IMR-90 (cell line): ENCODE measurements around the gene NOS1AP. TPM values are rescaled to one million over a fixed set of nuclear protein-coding genes. Genes with fewer than 3 reads are reported as not detected.

Source experiments
- ATAC-seq: fragments of 200-7000 bp; cut with Tn5 transposase; 2 replicates; pipeline ENCODE4 v1.9.1; 2020; ENCODE audit warnings: low read depth, mild to moderate bottlenecking, moderate library complexity
- BruUV-seq: library from RNA; stranded (reverse); fragments of 400-500 nt; replicated peaks from 2 replicates; lab custom pipeline; 2021; lab: Mats Ljungman, UMichigan
- CTCF ChIA-PET: fragments of 300-600 bp; formaldehyde crosslinking; extraction: SDS; loops from one replicate; lab custom pipeline; 2021; ENCODE audit warnings: antibody characterized with exemption; lab: Yijun Ruan, JAX
- POLR2A ChIA-PET: fragments of 300-600 bp; sonication (Branson Sonifier 250); formaldehyde crosslinking; loops from one replicate; lab custom pipeline; 2022; ENCODE audit warnings: antibody characterized with exemption; ENCODE audit not compliant: unreplicated experiment; lab: Charles Lee
- DNase-seq: peaks from one replicate; pipeline ENCODE4 v3.0.0; 2013
- H2AFZ ChIP-seq: replicated peaks from 2 replicates; pipeline ENCODE3; 2013; ENCODE audit warnings: low read length, mild to moderate bottlenecking; ENCODE audit not compliant: poor library complexity
- H2AK5ac ChIP-seq: 2 replicates; pipeline ENCODE4 v1.6.1; 2013; ENCODE audit warnings: low read depth, low read length, inconsistent platforms
- H2AK9ac ChIP-seq: replicated peaks from 2 replicates; pipeline ENCODE3; 2013; ENCODE audit warnings: mild to moderate bottlenecking, low read depth, low read length, moderate library complexity; ENCODE audit not compliant: poor library complexity
- H2BK120ac ChIP-seq: 2 replicates; pipeline ENCODE4 v1.6.1; 2013; ENCODE audit warnings: low read depth, low read length, inconsistent platforms
- H2BK15ac ChIP-seq: 3 replicates; pipeline ENCODE4 v1.6.1; 2013; ENCODE audit warnings: low read depth, low read length, inconsistent platforms
- H2BK20ac ChIP-seq: 2 replicates; pipeline ENCODE4 v1.6.1; 2013; ENCODE audit warnings: low read depth, mild to moderate bottlenecking, inconsistent platforms, low read length, moderate library complexity
- H2BK5ac ChIP-seq: 2 replicates; pipeline ENCODE4 v1.6.1; 2013; ENCODE audit warnings: mild to moderate bottlenecking, low read depth, low read length, inconsistent platforms; ENCODE audit not compliant: poor library complexity, severe bottlenecking
- H3K14ac ChIP-seq: replicated peaks from 2 replicates; pipeline ENCODE4 v1.6.1; 2013; ENCODE audit warnings: low read depth, low read length, inconsistent platforms
- H3K18ac ChIP-seq: 2 replicates; pipeline ENCODE4 v1.6.1; 2013; ENCODE audit warnings: low read depth, low read length, control low read depth
- H3K23ac ChIP-seq: 2 replicates; pipeline ENCODE4 v1.6.1; 2013; ENCODE audit warnings: low read depth, low read length, inconsistent platforms
- H3K27ac ChIP-seq: 2 replicates; pipeline ENCODE4 v1.5.1; 2013; ENCODE audit warnings: mild to moderate bottlenecking, control low read depth, low read length; ENCODE audit not compliant: insufficient read depth
- H3K27me3 ChIP-seq: 2 replicates; pipeline ENCODE4 v1.6.1; 2013; ENCODE audit warnings: low read length; ENCODE audit not compliant: control insufficient read depth, insufficient read depth
- H3K36me3 ChIP-seq: 2 replicates; pipeline ENCODE4 v1.6.1; 2013; ENCODE audit warnings: low read length, mixed read lengths; ENCODE audit not compliant: control insufficient read depth, insufficient read depth
- H3K4ac ChIP-seq: 2 replicates; pipeline ENCODE4 v1.6.1; 2013; ENCODE audit warnings: low read depth, low read length, inconsistent platforms
- H3K4me1 ChIP-seq: 2 replicates; pipeline ENCODE4 v1.6.1; 2013; ENCODE audit warnings: low read length, mixed read lengths; ENCODE audit not compliant: control insufficient read depth, insufficient read depth
- H3K4me2 ChIP-seq: 2 replicates; pipeline ENCODE4 v1.6.1; 2013; ENCODE audit warnings: low read depth, mild to moderate bottlenecking, control low read depth, low read length, moderate library complexity
- H3K4me3 ChIP-seq: 2 replicates; pipeline ENCODE4 v1.5.1; 2013; ENCODE audit warnings: low read depth, mild to moderate bottlenecking, control low read depth, low read length, moderate library complexity; ENCODE audit not compliant: insufficient read depth
- H3K56ac ChIP-seq: 2 replicates; pipeline ENCODE4 v1.6.1; 2013; ENCODE audit warnings: low read length, inconsistent platforms; ENCODE audit not compliant: insufficient read depth; ENCODE audit errors: extremely low read depth
- H3K79me1 ChIP-seq, 2 experiments: 2 replicates each; pipeline ENCODE4 v1.6.1; 2013; ENCODE audit warnings: low read length in 2 of 2, inconsistent platforms in 1 of 2, low read depth in 1 of 2
- H3K9ac ChIP-seq: 2 replicates; pipeline ENCODE4 v1.6.1; 2013; ENCODE audit warnings: low read depth, low read length, control low read depth
- H3K9me1 ChIP-seq: 2 replicates; pipeline ENCODE4 v1.6.1; 2013; ENCODE audit warnings: low read length, inconsistent platforms; ENCODE audit not compliant: insufficient read depth
- H3K9me3 ChIP-seq: 2 replicates; pipeline ENCODE4 v1.6.1; 2013; ENCODE audit warnings: low read length; ENCODE audit not compliant: control insufficient read depth, insufficient read depth
- H4K20me1 ChIP-seq: 2 replicates; pipeline ENCODE4 v1.6.1; 2013; ENCODE audit warnings: low read length, inconsistent platforms; ENCODE audit not compliant: insufficient read depth
- H4K5ac ChIP-seq: 2 replicates; pipeline ENCODE4 v1.6.1; 2013; ENCODE audit warnings: mild to moderate bottlenecking, low read depth, low read length, control low read depth
- H4K8ac ChIP-seq, 2 experiments: 2 replicates each; pipeline ENCODE4 v1.6.1; 2013; ENCODE audit warnings: low read depth in 2 of 2, low read length in 2 of 2, control low read depth in 1 of 2, inconsistent platforms in 1 of 2
- H4K91ac ChIP-seq: 2 replicates; pipeline ENCODE4 v1.6.1; 2013; ENCODE audit warnings: low read depth, low read length, inconsistent platforms; ENCODE audit not compliant: insufficient read depth
- BHLHE40 ChIP-seq: fragments of 150-350 bp; IDR thresholded peaks from 2 replicates; pipeline ENCODE4 v1.6.1; 2016; ENCODE audit warnings: mild to moderate bottlenecking, low read depth, low read length
- CHD1 ChIP-seq: IDR thresholded peaks from 2 replicates; pipeline ENCODE4 v1.6.1; 2012; ENCODE audit warnings: low read depth, low read length, improper control_type of control experiment
- MAFK ChIP-seq: IDR thresholded peaks from 2 replicates; pipeline ENCODE4 v1.6.1; 2012; ENCODE audit warnings: low read depth, low read length, improper control_type of control experiment
- NFE2L2 ChIP-seq: fragments of 150-350 bp; IDR thresholded peaks from 2 replicates; pipeline ENCODE4 v1.6.1; 2016; ENCODE audit warnings: low read depth, mild to moderate bottlenecking, low read length
- RFX5 ChIP-seq: IDR thresholded peaks from 2 replicates; pipeline ENCODE4 v1.8.0; 2012; ENCODE audit warnings: low read depth, mild to moderate bottlenecking, low read length, moderate library complexity
- SMC3 ChIP-seq: fragments of 150-350 bp; IDR thresholded peaks from 2 replicates; pipeline ENCODE4 v1.6.1; 2016; ENCODE audit warnings: low read depth, mild to moderate bottlenecking, antibody characterized with exemption, low read length, moderate library complexity
- dilution Hi-C: fragments of 300-500 bp; cut with HindIII; formaldehyde crosslinking; loops from one replicate; pipeline ENCODE4 v1.14.3; 2018; ENCODE audit warnings: low sequenced_read_pairs; ENCODE audit not compliant: unreplicated experiment
- in situ Hi-C: fragments of 300-500 bp; cut with MboI; formaldehyde crosslinking; loops from 3 replicates; pipeline ENCODE4 v1.14.3; 2019; ENCODE audit warnings: low sequenced_read_pairs, inconsistent platforms, mixed read lengths
- intact Hi-C: fragments of 100-400 bp; cut with micrococcal nuclease; formaldehyde crosslinking; loops from 2 replicates; pipeline ENCODE4 v1.10.0; 2022
- polyA plus RNA-seq, 3 experiments: library from polyadenylated mRNA; depleted of rRNA; stranded (reverse); fragments of >200 nt; gene quantifications; 2 replicates each; pipeline ENCODE4 v1.2.3, GENCODE V29; 2012; ENCODE audit warnings: low replicate concordance in 1 of 3
- total RNA-seq: library from RNA; depleted of rRNA; stranded (reverse); fragments of >200 nt; gene quantifications from 2 replicates; pipeline ENCODE4 v1.2.3, GENCODE V29; 2012
- TF ChIP-seq, protein P1 (sequence below): fragments of 150-350 bp; IDR thresholded peaks from 2 replicates; pipeline ENCODE4 v1.6.1; 2016; ENCODE audit warnings: low read depth, mild to moderate bottlenecking, low read length, moderate library complexity, borderline replicate concordance
- TF ChIP-seq, protein P2 (sequence below): conservative IDR thresholded peaks from 2 replicates; pipeline ENCODE4 v1.5.1; 2012; ENCODE audit warnings: mild to moderate bottlenecking, low read depth, low read length, improper control_type of control experiment

NOS1AP gene
- total and polyA plus RNA-seq, 2 of the 4 experiments (the other 2 are of a cell fraction) = 0.18 to 0.19 TPM

DNA sequence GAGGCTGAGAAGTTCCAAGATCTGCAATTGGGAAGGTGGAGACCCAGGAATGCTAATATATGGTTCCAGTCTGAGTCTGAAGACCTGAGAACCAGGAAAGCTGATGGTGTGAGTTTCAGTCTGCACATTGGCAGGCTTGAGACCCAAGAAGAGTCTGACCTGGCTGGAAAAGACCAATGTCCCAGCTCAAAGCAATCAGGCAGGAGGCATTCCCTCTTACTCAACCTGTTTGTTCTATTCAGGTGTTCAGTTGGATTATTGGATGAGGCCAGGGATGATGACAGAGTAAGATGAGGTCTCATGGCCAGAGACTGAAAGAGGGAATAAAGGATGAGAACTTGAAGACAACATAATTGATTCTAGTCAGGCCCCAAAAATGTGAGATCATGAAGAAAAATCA lies 257.1 kb downstream of the NOS1AP start:
- Histone ChIP-seq H4K91ac (no peak overlapping the region), H2AK9ac (no peak overlapping the region), H3K9me3 (no peaks in the 10 kb centered on the region), H3K36me3 (no peaks in the 10 kb centered on the region), H3K56ac (no peak overlapping the region), H2AFZ (no peak overlapping the region), H3K18ac (no peak overlapping the region), H3K4me3 (no peak overlapping the region), H2BK15ac (no peak overlapping the region), H4K20me1 (no peaks in the 10 kb centered on the region), H3K4me1 (no peaks in the 10 kb centered on the region), H4K8ac (no peak overlapping the region), H3K14ac (no peak overlapping the region), H2BK5ac (no peak overlapping the region), H2BK20ac (no peak overlapping the region), H3K27me3 (peaks cover 6% of the 10 kb centered on the region), H3K23ac (no peak overlapping the region), H3K9ac (no peak overlapping the region), H4K5ac (no peak overlapping the region), H3K4me2 (no peak overlapping the region), H3K4ac (no peak overlapping the region), H2BK120ac (no peak overlapping the region), H3K79me1 (no peaks in the 10 kb centered on the region), H2AK5ac (no peak overlapping the region), H3K9me1 (no peaks in the 10 kb centered on the region), H3K27ac (no peak overlapping the region)
- BruUV-seq = no TSS peak
- ChIA-PET CTCF (no interaction called here), POLR2A (no interaction called here)
- dilution Hi-C loops (no loop called here), intact Hi-C loops (no loop called here), in situ Hi-C loops (no loop called here)
- TF ChIP-seq RFX5 = no peak
- TF ChIP-seq, protein P1, sequence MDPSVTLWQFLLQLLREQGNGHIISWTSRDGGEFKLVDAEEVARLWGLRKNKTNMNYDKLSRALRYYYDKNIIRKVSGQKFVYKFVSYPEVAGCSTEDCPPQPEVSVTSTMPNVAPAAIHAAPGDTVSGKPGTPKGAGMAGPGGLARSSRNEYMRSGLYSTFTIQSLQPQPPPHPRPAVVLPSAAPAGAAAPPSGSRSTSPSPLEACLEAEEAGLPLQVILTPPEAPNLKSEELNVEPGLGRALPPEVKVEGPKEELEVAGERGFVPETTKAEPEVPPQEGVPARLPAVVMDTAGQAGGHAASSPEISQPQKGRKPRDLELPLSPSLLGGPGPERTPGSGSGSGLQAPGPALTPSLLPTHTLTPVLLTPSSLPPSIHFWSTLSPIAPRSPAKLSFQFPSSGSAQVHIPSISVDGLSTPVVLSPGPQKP = no peak
- TF ChIP-seq CHD1 = no peak
- no peak for TF ChIP-seq BHLHE40
- TF ChIP-seq SMC3 = no peak
- TF ChIP-seq NFE2L2 = no peak
- TF ChIP-seq MAFK = no peak
- TF ChIP-seq, protein P2, sequence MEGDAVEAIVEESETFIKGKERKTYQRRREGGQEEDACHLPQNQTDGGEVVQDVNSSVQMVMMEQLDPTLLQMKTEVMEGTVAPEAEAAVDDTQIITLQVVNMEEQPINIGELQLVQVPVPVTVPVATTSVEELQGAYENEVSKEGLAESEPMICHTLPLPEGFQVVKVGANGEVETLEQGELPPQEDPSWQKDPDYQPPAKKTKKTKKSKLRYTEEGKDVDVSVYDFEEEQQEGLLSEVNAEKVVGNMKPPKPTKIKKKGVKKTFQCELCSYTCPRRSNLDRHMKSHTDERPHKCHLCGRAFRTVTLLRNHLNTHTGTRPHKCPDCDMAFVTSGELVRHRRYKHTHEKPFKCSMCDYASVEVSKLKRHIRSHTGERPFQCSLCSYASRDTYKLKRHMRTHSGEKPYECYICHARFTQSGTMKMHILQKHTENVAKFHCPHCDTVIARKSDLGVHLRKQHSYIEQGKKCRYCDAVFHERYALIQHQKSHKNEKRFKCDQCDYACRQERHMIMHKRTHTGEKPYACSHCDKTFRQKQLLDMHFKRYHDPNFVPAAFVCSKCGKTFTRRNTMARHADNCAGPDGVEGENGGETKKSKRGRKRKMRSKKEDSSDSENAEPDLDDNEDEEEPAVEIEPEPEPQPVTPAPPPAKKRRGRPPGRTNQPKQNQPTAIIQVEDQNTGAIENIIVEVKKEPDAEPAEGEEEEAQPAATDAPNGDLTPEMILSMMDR = no peak
- no peak for DNase-seq
- no peak for ATAC-seq
